ENCODE results near the gene MTPN. TPM values are rescaled to one million over a fixed set of nuclear protein-coding genes. Genes with fewer than 3 reads are reported as not detected.

Gene MTPN
- total RNA-seq, 2 experiments from 2014 or later, result 123 to 136 TPM

- intact Hi-C loops (cut with DNase I, micrococcal nuclease), result loop anchor here in 1 of 2 experiments (2.0 to 5.0 kb wide), 2 partner anchors 13 to 50 kb away; no protein-coding TSS in a partner anchor
- H3K36me3 Mint-ChIP-seq (ENCODE audit: low read depth), result peaks cover 2% of the 10 kb centered on the region
- H3K4me3 Mint-ChIP-seq, result peak overlapping the region; percentile 70
- DNase-seq, result peak; percentile 29
- H3K27me3 Mint-ChIP-seq, result no peaks in the 10 kb centered on the region
- ATAC-seq, result no peak
- CTCF ChIA-PET, result interaction anchor here (0.9 to 1.7 kb wide), 4 partner anchors 9 to 181 kb away, joined by 3 to 7 read pairs (median 3); no protein-coding TSS in a partner anchor
- POLR2A ChIA-PET, result no interaction called here
- H3K4me1 Mint-ChIP-seq, result peaks cover 52% of the 10 kb centered on the region
- no peaks in the 10 kb centered on the region for H3K9me3 Mint-ChIP-seq (ENCODE audit: low read depth)
- H3K27ac Mint-ChIP-seq, result peak overlapping the region; percentile 83
Observed at GRCh38 chr7:135981958-135982646, 4.9 kb upstream of the MTPN start.

GRCh38 chr7:135980665-135981180 is 3.6 kb upstream of the MTPN start:
- ChIA-PET POLR2A (no interaction called here), CTCF (interaction anchor here (1.0 kb wide), 1 partner anchor 29 kb away, joined by 3 read pairs; no protein-coding TSS in a partner anchor)
- intact Hi-C loops (cut with DNase I, micrococcal nuclease), result loop anchor here in 1 of 2 experiments (1.0 to 5.0 kb wide), 3 partner anchors 14 to 318 kb away; partner anchors contain the start of gene STMP1
- H3K36me3 Mint-ChIP-seq (ENCODE audit: low read depth), result peaks cover 4% of the 10 kb centered on the region
- H3K27ac Mint-ChIP-seq, result peak overlapping the region; percentile 83
- peak overlapping the region; percentile 70 for H3K4me3 Mint-ChIP-seq
- ATAC-seq (peak; percentile 63), DNase-seq (peak; percentile 61)
- H3K27me3 Mint-ChIP-seq, result no peaks in the 10 kb centered on the region
- H3K4me1 Mint-ChIP-seq, result peaks cover 54% of the 10 kb centered on the region
- no peaks in the 10 kb centered on the region for H3K9me3 Mint-ChIP-seq (ENCODE audit: low read depth)

GRCh38 chr7:135980012-135980551 is 2.9 kb upstream of the MTPN start:
- intact Hi-C loops (cut with DNase I, micrococcal nuclease), result loop anchor here in 1 of 2 experiments (1.0 to 5.0 kb wide), 3 partner anchors 15 to 318 kb away; partner anchors contain the start of gene STMP1
- CTCF ChIA-PET, result no interaction called here

GRCh38 chr7:135979471-135980011 is 2.4 kb upstream of the MTPN start:
- intact Hi-C loops (cut with DNase I, micrococcal nuclease), result loop anchor here in 1 of 2 experiments (1.0 to 5.0 kb wide), 4 partner anchors 15 to 467 kb away; partner anchors contain the start of genes CNOT4 and STMP1
- Mint-ChIP-seq H3K9me3 (ENCODE audit: low read depth) (no peaks in the 10 kb centered on the region), H3K27me3 (no peaks in the 10 kb centered on the region), H3K27ac (peak overlapping the region; percentile 83), H3K36me3 (ENCODE audit: low read depth) (peaks cover 7% of the 10 kb centered on the region), H3K4me1 (peaks cover 62% of the 10 kb centered on the region), H3K4me3 (no peak overlapping the region)
- DNase-seq (no peak), ATAC-seq (no peak)
- ChIA-PET POLR2A (no interaction called here), CTCF (no interaction called here)

More at GRCh38 chr7:135980012-135980551, 2.9 kb upstream of the MTPN start:
- Mint-ChIP-seq H3K36me3 (ENCODE audit: low read depth) (peaks cover 4% of the 10 kb centered on the region), H3K9me3 (ENCODE audit: low read depth) (no peaks in the 10 kb centered on the region), H3K27ac (peak overlapping the region; percentile 83), H3K27me3 (no peaks in the 10 kb centered on the region), H3K4me1 (peaks cover 57% of the 10 kb centered on the region), H3K4me3 (peak overlapping the region; percentile 70)
- POLR2A ChIA-PET, result no interaction called here
- no peak for ATAC-seq
- DNase-seq, result no peak

- ChIA-PET POLR2A (interaction anchor here (0.5 kb wide), 1 partner anchor 315 kb away, joined by 7 read pairs; no protein-coding TSS in a partner anchor), CTCF (interaction anchor here (0.7 kb wide), 1 partner anchor 83 kb away, joined by 3 read pairs; no protein-coding TSS in a partner anchor)
- ATAC-seq, result no peak
- Mint-ChIP-seq H3K36me3 (ENCODE audit: low read depth) (peaks cover 11% of the 10 kb centered on the region), H3K27ac (no peak overlapping the region), H3K4me1 (peaks cover 68% of the 10 kb centered on the region), H3K9me3 (ENCODE audit: low read depth) (no peaks in the 10 kb centered on the region), H3K4me3 (no peak overlapping the region), H3K27me3 (no peaks in the 10 kb centered on the region)
- intact Hi-C loops (cut with DNase I, micrococcal nuclease), result loop anchor here in 1 of 2 experiments (5.0 kb wide), 1 partner anchor 466 kb away; the partner anchor contains the start of gene CNOT4
- DNase-seq, result no peak
Observed at GRCh38 chr7:135978624-135979023, 1.5 kb upstream of the MTPN start.

- Mint-ChIP-seq H3K27me3 (no peaks in the 10 kb centered on the region), H3K4me1 (peaks cover 73% of the 10 kb centered on the region), H3K36me3 (ENCODE audit: low read depth) (peaks cover 12% of the 10 kb centered on the region), H3K27ac (peak overlapping the region; percentile 97), H3K4me3 (peak overlapping the region; percentile 99), H3K9me3 (ENCODE audit: low read depth) (no peaks in the 10 kb centered on the region)
- no peak for DNase-seq
- ChIA-PET CTCF (interaction anchor here (1.0 kb wide), 1 partner anchor 16 kb away, joined by 3 read pairs; no protein-coding TSS in a partner anchor), POLR2A (no interaction called here)
- intact Hi-C loops (cut with DNase I, micrococcal nuclease), result loop anchor here (1.0 to 5.0 kb wide), 8 partner anchors 39 to 1331 kb away; partner anchors contain the start of genes CNOT4 (in 2 of the 2), BPGM (in 1 of the 2), NUP205 (in 1 of the 2) and STMP1 (in 1 of the 2)
- no peak for ATAC-seq
Observed at GRCh38 chr7:135977742-135978066, 545 bp upstream of the MTPN start.

- no peaks in the 10 kb centered on the region for H3K9me3 Mint-ChIP-seq (ENCODE audit: low read depth)
- CTCF ChIA-PET, result no interaction called here
- peak overlapping the region; percentile 97 for H3K27ac Mint-ChIP-seq
- peaks cover 72% of the 10 kb centered on the region for H3K4me1 Mint-ChIP-seq
- no peaks in the 10 kb centered on the region for H3K27me3 Mint-ChIP-seq
- POLR2A ChIA-PET, result no interaction called here
- peak overlapping the region; percentile 99 for H3K4me3 Mint-ChIP-seq
- DNase-seq, result peak; percentile 59
- peak; percentile 6 for ATAC-seq
- intact Hi-C loops (cut with DNase I, micrococcal nuclease), result loop anchor here (1.0 to 5.0 kb wide), 8 partner anchors 40 to 1330 kb away; partner anchors contain the start of genes CNOT4 (in 2 of the 2), BPGM (in 1 of the 2), NUP205 (in 1 of the 2) and STMP1 (in 1 of the 2)
- peaks cover 17% of the 10 kb centered on the region for H3K36me3 Mint-ChIP-seq (ENCODE audit: low read depth)
Observed at GRCh38 chr7:135976312-135977006, 700 bp downstream of the MTPN start.

GRCh38 chr7:135975166-135975565 is 2.0 kb downstream of the MTPN start:
- ChIA-PET CTCF (interaction anchor here (0.9 to 3.3 kb wide), 4 partner anchors 25 to 56 kb away, joined by 3 to 9 read pairs (median 4); no protein-coding TSS in a partner anchor), POLR2A (interaction anchor here (0.7 to 1.0 kb wide), 2 partner anchors 19 to 1328 kb away, joined by 3 read pairs; no protein-coding TSS in a partner anchor)
- Mint-ChIP-seq H3K4me3 (peak overlapping the region; percentile 99), H3K27ac (no peak overlapping the region), H3K4me1 (peaks cover 66% of the 10 kb centered on the region), H3K36me3 (ENCODE audit: low read depth) (peaks cover 19% of the 10 kb centered on the region), H3K9me3 (ENCODE audit: low read depth) (no peaks in the 10 kb centered on the region), H3K27me3 (no peaks in the 10 kb centered on the region)
- ATAC-seq (no peak), DNase-seq (no peak)
- intact Hi-C loops (cut with DNase I, micrococcal nuclease), result loop anchor here (2.0 to 5.0 kb wide), 2 partner anchors 42 to 463 kb away; partner anchors contain the start of gene CNOT4 (in 1 of the 2)

- Mint-ChIP-seq H3K27ac (peak overlapping the region; percentile 27), H3K9me3 (ENCODE audit: low read depth) (no peaks in the 10 kb centered on the region), H3K36me3 (ENCODE audit: low read depth) (peaks cover 24% of the 10 kb centered on the region), H3K4me3 (peak overlapping the region; percentile 99), H3K27me3 (no peaks in the 10 kb centered on the region), H3K4me1 (peaks cover 61% of the 10 kb centered on the region)
- DNase-seq (no peak), ATAC-seq (peak; percentile 13)
- ChIA-PET POLR2A (interaction anchor here (0.7 to 1.0 kb wide), 2 partner anchors 20 to 1327 kb away, joined by 3 read pairs; no protein-coding TSS in a partner anchor), CTCF (interaction anchor here (0.6 to 3.3 kb wide), 5 partner anchors 24 to 60 kb away, joined by 3 to 9 read pairs (median 4); no protein-coding TSS in a partner anchor)
- intact Hi-C loops (cut with DNase I, micrococcal nuclease), result loop anchor here (1.0 to 5.0 kb wide), 3 partner anchors 10 to 462 kb away; partner anchors contain the start of gene CNOT4 (in 1 of the 2)
Observed at GRCh38 chr7:135974667-135975066, 2.5 kb downstream of the MTPN start.

- Mint-ChIP-seq H3K9me3 (ENCODE audit: low read depth) (no peaks in the 10 kb centered on the region), H3K36me3 (ENCODE audit: low read depth) (peaks cover 42% of the 10 kb centered on the region), H3K4me3 (no peak overlapping the region), H3K4me1 (peaks cover 73% of the 10 kb centered on the region), H3K27ac (no peak overlapping the region), H3K27me3 (no peaks in the 10 kb centered on the region)
- ChIA-PET CTCF (no interaction called here), POLR2A (no interaction called here)
- DNase-seq (no peak), ATAC-seq (no peak)
- intact Hi-C loops (cut with DNase I, micrococcal nuclease), result no loop called here
Observed at GRCh38 chr7:135971366-135971725, 5.8 kb downstream of the MTPN start.

Measured in activated CD4-positive, alpha-beta T cell treated with anti-CD3 and anti-CD28 coated beads for 36 hours (primary cell).